ENCODE measurements around the gene RHEX.
"Not testable (repeated sequence)": the region's sequence is repeated elsewhere in the genome, so short reads cannot be mapped to it uniquely, and the experiment has no call there.

RHEX gene

GRCh38 chr1:206052919-206053610, at the start of gene RHEX:
TSS of gene RHEX (plus strand) at chr1:206053173. CDS start at chr1:206097829, 44,656 bp downstream.
- in situ Hi-C loops (cut with MboI; ENCODE audit: low sequenced_read_pairs), result not testable (repeated sequence)

GRCh38 chr1:206003854-206004800, 48.8 kb upstream of the RHEX start:
- in situ Hi-C loops (cut with MboI; ENCODE audit: low sequenced_read_pairs), result no loop called here

- in situ Hi-C loops (cut with MboI; ENCODE audit: low sequenced_read_pairs), result no loop called here
Observed at GRCh38 chr1:206004826-206005225, 48.1 kb upstream of the RHEX start.

GRCh38 chr1:206005234-206005633, 47.7 kb upstream of the RHEX start:
- in situ Hi-C loops (cut with MboI; ENCODE audit: low sequenced_read_pairs), result no loop called here

GRCh38 chr1:206005778-206006180, 47.2 kb upstream of the RHEX start:
- in situ Hi-C loops (cut with MboI; ENCODE audit: low sequenced_read_pairs), result no loop called here

GRCh38 chr1:206006946-206007345, 46.0 kb upstream of the RHEX start:
- in situ Hi-C loops (cut with MboI; ENCODE audit: low sequenced_read_pairs), result no loop called here

GRCh38 chr1:206010060-206010459, 42.9 kb upstream of the RHEX start:
- in situ Hi-C loops (cut with MboI; ENCODE audit: low sequenced_read_pairs), result no loop called here

- in situ Hi-C loops (cut with MboI; ENCODE audit: low sequenced_read_pairs), result no loop called here
Observed at GRCh38 chr1:206011057-206011456, 41.9 kb upstream of the RHEX start.

- in situ Hi-C loops (cut with MboI; ENCODE audit: low sequenced_read_pairs), result no loop called here
Observed at GRCh38 chr1:206012086-206012859, 40.7 kb upstream of the RHEX start.

GRCh38 chr1:206013026-206013795, 39.8 kb upstream of the RHEX start:
- in situ Hi-C loops (cut with MboI; ENCODE audit: low sequenced_read_pairs), result no loop called here

GRCh38 chr1:206014601-206015000, 38.4 kb upstream of the RHEX start:
- in situ Hi-C loops (cut with MboI; ENCODE audit: low sequenced_read_pairs), result no loop called here

GRCh38 chr1:206015071-206015470, 37.9 kb upstream of the RHEX start:
- in situ Hi-C loops (cut with MboI; ENCODE audit: low sequenced_read_pairs), result no loop called here

- in situ Hi-C loops (cut with MboI; ENCODE audit: low sequenced_read_pairs), result loop anchor here (10.0 kb wide), 1 partner anchor 84 kb away; no protein-coding TSS in a partner anchor
Observed at GRCh38 chr1:206020393-206021007, 32.5 kb upstream of the RHEX start.

GRCh38 chr1:206021008-206021625, 31.9 kb upstream of the RHEX start:
- in situ Hi-C loops (cut with MboI; ENCODE audit: low sequenced_read_pairs), result loop anchor here (10.0 kb wide), 1 partner anchor 84 kb away; no protein-coding TSS in a partner anchor

GRCh38 chr1:206021626-206022365, 31.2 kb upstream of the RHEX start:
- in situ Hi-C loops (cut with MboI; ENCODE audit: low sequenced_read_pairs), result loop anchor here (10.0 kb wide), 1 partner anchor 83 kb away; no protein-coding TSS in a partner anchor

- in situ Hi-C loops (cut with MboI; ENCODE audit: low sequenced_read_pairs), result loop anchor here (10.0 kb wide), 1 partner anchor 82 kb away; no protein-coding TSS in a partner anchor
Observed at GRCh38 chr1:206022766-206023165, 30.2 kb upstream of the RHEX start.

GRCh38 chr1:206023695-206024094, 29.3 kb upstream of the RHEX start, which contains the start of gene CTSE:
TSS of gene CTSE (minus strand) at chr1:206023895. CDS start at chr1:206023791, 104 bp downstream.
- in situ Hi-C loops (cut with MboI; ENCODE audit: low sequenced_read_pairs), result loop anchor here (10.0 kb wide), 1 partner anchor 81 kb away; no protein-coding TSS in a partner anchor

- in situ Hi-C loops (cut with MboI; ENCODE audit: low sequenced_read_pairs), result loop anchor here (10.0 kb wide), 1 partner anchor 79 kb away; no protein-coding TSS in a partner anchor
Observed at GRCh38 chr1:206025283-206025820, 27.6 kb upstream of the RHEX start.

All from HL-60/S4 treated with phorbol 12-myristate 13-acetate at 8.2 ng/mL for 4 days and 3 days (cell line).